ENCODE results near the gene MYT1.

Gene MYT1

DNA sequence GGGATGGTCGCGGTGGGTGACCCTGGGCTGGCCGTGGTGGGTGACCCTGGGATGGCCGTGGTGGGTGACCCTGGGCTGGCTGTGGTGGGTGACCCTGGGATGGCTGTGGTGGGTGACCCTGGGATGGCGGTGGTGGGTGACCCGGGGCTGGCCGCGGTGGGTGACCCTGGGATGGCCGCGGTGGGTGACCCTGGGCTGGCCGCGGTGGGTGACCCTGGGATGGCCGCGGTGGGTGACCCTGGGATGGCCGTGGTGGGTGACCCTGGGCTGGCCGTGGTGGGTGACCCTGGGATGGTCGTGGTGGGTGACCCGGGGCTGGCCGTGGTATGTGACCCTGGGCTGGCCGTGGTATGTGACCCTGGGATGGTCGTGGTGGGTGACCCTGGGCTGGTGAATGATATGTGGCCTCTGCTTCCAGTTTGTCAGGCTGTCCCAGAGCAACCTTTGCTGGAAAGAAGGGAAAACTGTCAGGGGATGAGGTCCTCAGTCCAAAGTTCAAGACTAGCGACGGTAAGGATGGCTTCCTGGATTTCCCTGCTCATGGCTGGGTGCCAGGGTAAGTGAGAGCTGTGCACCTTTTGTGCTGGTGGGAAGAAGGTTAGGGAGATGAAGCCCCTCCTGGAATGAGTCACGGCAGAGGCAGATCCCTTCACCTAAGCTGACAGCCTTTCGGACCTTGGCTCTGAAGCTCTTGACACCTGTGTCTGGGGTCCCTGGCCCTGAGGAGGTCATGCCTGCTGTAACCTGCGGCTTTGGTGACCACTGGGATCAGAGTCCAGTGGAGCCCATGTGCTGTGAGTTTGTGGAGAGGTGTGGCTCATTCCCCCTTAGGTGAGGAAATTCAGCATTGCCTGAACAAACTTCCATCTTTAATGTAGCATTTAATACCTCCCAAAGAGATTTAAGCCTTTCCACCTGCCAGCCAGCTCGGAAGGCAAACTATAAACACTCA lies 72.2 kb downstream of the MYT1 start:
- no peak for DNase-seq

DNA sequence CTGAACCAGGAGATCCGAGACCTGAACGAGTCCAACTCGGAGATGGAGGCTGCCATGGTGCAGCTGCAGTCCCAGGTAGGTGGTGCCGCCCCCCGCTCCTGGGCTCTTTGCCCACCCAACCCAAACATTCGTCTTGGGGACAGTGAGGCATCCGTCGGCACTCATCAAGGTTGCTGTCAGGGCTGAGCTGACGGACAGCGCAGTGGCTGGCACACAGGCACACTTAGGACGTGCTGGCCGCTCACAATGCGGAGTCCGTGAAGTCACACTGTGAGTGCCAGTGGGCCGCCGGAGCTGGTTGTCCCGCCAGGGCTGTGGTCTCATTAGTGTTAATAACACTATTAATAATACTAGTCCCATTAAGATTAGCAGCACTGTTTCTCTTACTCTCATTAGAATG lies 73.1 kb downstream of the MYT1 start:
- no peak for DNase-seq

DNA sequence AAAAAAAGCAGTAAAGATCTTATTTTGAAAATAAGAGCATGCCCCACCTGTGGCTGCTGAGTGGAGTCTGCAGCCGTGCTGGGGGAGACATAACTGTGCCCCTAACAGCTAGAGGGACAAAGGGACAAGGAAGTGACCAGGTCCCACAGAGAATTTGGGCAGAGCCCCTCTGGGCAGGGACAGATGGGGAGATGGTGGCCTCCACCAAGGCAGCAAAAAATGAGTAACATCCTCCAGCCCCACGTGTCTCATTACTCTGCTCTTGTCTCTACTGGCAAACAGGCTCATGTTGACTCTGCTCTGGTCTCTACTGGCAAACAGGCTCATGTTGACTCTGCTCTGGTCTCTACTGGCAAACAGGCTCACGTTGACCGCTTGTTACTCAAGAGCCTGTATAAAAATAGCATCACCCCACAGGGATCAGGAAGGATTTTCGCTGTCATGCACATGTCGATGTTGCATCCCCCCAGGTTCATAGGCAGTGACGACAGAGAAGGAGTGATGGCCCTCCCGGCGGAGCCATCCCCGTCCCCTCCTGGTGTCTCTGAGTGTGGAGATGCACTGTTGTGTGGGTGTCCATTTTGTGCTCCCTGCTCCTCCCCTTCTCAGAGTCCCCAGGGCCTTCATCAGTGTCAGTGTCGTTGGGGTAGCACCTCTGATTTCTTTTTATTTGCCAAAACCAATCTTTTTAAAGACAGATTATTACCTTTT lies 74.0 kb downstream of the MYT1 start:
- no peak for DNase-seq

DNA sequence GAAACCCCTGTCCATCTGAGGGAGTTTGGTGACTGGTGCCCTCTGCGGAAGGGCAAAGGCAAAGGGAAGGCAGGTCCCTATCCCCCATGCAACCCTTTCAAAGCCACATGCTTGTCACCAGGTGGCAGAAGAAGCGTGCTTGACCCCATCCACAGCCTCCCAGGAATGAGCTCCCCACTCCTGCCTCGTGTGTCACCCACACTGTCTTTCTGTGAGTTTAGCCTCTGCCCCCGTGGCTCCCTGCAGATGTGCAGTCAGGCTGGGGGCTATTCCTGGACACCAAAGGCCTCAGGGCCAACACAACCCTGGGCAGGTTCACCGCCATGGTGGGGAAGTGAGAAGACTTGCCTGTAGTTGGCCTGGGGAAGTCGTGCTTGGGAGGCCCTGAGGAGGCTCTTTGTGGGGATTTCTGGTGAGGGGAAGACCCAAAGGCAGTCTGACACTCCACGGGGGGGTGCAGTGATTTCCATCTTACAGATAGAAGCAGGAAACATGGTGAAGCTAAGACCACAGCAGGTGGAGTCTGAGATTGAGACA lies 74.7 kb downstream of the MYT1 start:
- no peak for DNase-seq

DNA sequence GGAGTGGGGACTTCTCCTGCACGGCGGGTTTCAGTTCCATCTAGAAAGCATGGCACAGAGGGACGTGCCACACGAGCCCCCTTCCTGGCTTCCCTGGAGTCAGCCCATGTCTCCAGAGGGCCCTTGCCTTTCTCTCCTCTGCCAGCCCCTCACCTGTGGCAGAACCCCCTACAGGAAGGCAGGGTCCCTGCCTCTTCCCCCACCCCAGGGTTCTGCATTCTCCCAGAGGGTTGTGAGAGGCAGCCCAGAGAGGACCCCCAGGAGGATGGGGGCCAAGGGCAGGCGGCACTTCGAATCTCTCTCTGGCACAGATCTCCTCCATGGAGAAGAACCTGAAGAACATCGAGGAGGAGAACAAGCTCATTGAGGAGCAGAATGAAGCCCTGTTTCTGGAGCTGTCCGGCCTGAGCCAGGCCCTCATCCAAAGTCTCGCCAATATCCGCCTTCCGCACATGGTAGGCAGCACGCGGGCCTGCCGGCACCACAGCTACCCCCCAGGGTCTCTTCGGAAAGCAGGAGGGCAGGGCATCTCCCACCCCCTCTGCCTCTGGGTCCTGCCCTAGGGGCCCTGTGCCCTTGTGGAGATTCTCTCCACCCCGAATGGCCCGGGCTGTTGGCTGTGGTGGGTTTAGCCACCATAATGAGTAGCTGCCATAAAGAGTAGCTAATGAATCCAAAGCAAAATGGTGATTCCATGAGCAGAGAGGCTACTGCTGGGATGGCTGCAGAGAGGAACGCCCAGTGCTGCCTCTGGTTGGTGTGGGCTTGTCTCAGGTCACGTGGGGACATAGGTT lies 75.4 kb downstream of the MYT1 start:
- no peak for DNase-seq

DNA sequence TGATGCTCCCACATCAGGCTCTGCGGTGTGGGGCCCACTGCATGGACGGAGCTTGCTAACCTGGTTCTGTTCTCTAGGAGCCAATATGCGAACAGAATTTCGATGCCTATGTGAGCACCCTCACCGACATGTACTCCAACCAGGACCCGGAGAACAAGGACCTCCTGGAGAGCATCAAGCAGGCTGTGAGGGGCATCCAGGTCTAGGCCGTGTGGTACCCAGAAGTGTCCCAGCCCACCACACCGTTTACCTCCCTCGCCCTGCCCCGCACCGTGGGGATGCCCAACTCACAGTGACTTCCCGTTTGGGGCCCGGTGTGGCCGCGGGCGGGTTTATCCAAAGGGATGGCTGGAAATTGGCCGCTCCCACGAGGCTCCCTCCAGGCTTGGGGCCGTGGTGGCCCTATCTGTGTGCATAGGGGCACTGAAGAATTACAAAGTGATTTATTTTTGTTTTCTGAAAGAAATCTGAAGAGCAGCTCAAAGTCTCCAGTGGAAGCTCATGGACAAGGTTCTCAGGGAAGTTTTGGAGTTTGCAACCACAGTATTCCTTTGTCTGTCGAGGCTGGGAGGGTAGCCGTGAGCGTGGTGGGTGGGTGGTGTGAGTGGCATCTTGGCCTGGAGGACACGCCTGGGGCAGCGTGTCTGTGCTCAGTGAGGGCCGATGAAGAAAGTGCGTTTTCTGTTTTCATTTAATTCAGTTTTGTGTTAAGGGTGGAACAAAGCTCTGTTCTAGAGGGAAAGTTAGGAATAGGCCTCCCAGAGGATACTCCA lies 76.2 kb downstream of the MYT1 start:
- no peak for DNase-seq

DNA sequence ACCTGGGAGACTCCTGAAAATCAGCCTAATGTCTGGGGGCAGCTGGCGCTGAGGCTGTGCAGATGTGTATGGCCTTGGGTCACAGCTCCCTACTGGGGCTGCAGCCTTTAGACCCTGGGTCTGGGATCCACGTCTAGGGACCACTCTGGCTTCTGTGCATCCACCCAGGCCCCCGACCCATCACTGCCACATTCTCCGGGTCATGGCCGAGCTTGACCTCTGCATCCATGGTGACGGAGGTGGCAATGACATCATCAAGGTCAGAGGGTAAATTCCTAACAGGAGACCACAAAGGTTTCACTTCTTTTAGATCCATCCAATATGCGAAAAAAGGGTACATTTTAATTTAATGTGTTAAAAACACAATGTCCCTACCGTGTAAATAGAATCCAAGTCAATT lies 76.8 kb downstream of the MYT1 start:
- no peak for DNase-seq

DNA sequence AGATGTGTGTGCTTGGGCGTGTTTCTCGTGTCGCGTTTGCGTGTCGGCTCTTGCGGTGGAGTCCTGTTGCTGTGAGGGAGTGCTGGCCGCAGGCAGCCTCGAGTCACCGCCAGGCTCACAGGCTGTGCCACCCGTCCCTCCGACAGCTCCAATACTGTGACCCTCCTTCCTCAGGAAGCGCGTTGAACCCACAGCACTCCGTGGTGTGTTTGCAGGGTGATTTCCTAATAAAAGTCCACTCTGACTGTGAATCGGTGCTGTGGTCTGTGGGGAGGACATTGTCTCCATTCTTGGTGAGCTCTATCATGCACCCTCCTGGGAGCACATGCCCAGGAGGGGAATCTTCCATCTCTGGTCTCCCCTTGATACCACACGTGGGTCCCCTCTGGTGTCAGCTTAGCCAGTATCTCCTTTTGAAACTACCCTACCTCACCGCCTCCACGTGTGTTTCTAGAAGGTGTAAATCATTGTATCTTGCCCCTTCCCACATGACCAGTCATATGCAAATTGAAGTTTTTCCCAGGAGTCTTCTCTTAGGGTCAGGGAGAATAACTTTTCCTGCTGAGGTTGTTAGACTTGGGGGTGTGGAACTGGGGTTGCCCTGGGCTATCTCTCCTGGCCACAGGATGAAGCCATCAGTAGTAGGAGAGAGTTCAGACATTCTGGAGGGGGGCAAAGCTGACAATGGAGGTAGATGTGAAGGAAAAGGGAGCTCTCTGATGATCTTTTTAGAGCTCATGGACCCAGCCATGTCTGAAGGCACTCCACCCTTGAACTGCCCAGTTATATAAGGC lies 77.9 kb downstream of the MYT1 start:
- DNase-seq: no peak

DNA sequence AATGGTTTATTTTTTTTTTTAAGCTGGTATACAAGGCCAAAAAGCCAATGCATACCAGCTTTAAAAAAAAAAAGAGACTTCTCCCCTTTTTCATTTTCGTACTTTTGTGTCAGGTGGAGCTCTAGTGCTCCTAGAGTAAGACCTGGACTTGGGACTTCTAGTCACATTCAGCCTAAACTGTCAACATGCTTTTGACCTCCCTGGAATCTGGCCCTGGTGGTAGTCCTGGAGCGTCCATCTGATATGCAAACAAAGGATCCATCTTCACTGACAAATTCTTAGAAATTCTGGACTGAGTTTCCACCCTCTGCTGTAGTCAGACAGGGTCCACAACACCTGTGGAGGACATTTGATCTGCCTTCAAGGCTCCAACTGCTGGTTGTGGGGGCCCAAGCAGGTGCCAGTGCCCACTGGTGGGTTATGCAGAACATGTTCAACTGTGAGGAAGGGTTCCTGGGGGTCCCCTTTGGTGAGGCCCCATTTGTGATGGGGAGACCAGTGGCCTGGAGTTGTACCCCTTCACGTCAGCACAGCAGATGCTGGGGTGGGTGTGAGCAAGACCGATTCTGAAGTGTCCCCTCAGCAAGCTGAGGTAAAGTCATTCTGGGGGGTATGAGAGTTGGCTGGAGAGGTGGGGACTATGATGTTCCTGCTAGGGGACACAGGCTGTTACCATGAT lies 78.7 kb downstream of the MYT1 start:
- no peak for DNase-seq

DNA sequence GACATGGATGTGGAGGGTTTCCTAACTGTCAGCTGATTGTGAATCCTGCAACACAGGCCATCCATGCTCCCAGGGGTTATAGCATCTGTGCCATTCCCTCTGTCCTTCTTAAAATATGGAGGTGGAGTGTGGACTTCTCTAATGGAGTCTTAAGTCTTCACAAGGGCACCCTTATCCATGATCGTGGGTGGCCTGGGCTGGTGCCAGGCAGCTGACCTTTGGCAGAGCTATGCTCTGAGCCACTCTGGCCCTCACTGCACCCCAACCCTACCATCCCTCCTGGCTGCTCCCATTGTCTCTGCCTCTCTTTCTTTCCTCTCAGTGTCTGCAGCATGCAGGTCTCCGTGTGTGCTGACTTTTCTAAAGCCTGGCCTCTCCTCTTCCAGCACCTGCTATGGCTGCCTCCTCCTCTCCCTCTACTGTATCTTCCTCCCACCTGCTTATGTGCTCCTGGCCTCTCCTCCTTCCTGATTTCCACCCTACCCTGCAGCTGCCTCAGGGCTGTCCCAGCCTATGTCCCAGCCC lies 80.1 kb downstream of the MYT1 start:
- no peak for DNase-seq

DNA sequence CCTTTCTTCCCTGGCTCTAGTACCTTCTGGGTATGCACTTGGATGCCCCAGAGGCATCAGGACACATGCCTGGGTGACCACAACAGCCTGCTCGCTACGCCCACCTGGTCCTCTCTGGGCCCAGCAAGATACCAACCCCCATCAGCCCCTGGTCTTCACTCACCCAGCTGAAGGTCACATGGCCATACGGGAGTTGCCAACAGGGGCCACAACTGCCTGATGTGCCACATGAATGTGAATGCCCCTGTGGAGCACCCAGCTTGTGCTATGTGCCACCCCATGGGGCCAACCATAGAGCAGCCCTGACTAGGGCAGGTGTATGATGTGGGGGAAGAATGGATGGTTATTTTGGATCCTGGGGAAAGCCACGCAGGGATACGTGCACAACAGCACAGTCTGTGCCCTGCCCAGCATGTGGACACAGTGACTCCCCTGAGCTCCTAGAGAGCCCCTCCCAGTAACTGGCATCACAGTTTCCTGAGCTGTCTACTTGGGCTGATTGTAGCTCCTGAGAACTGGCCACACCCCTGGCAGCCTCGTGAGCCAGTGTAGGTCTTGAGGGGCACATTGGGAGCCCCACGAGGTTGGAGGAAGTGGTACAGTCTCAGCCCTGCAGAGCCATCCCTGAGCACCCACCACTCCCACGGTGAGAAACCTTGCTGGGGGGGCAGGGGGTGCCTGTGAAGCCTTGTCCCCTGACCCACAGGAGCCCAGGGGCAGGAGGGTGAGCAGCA lies 80.8 kb downstream of the MYT1 start:
- DNase-seq: no peak

DNA sequence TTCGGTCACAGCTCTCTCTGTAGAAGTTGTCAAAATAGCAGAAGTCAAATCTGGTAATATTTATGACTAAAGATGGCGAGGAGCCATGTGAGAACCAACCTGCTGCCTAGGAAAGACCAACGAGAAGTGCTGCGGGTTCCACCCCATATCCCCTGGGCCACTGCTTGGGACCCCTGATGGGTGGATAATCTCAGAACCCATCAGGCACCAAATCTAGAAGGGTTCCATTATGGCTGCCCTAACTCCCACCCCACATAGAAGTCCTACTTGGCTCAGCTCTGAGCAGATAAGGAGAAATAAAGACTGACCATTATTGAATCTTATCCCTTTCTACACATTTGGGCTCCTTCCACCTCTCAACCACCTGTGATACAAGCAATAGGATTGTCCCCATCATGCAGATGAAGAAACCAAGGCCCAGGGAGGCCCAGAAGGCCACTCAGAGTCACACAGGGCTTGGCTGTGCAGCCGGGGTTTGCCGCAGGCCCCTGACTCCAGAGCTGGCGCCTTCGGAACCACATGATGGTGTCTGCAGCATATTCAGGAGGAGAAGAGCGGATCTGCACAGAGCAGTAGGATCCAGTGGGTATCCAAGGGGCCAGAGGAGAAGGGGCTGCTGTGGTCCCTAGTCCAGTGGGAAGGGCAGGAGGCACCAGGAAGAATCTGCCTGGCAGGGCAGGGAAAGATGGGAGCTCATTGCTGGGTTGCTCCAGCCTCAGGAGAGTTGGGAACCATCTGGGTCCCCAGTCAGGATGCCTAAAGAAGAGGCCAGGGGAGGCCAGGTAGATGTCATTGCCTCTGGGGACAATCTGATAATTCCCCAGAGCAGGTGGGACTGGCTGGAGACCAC lies 81.7 kb downstream of the MYT1 start:
- DNase-seq: no peak

DNA sequence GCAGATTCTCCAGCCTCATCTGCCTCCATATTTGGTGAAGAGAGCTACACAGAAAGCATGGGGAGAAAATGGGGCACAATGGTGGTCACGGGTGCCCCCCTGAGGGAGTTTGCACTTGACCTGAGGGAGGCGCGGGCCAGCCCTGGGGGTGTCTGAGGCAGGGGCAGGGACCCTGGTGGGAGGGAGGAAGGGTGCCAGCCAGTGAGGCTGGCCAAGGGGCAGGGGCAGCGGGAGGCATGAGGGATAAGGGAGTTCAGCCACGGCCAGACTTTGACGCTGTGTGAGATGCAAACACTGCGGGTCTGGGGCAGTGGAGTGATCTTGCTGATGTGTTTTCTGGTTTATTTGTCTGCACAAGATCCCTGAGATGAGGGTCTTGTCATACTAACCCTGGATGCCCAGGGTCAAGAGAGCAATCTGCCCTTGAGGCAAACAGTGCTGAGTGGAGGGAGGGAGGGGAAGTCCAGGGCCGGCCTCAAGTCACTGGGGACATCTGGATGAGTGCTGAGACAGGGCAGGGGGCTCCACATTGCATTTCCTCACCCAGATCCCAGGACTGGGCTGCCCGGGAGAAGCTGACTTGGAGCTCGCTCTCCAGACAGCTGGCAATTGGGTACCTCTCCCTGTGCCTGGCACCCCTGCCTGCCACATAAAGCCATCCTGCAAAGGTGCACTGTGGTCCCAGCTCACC lies 82.5 kb downstream of the MYT1 start:
- DNase-seq: no peak

DNA sequence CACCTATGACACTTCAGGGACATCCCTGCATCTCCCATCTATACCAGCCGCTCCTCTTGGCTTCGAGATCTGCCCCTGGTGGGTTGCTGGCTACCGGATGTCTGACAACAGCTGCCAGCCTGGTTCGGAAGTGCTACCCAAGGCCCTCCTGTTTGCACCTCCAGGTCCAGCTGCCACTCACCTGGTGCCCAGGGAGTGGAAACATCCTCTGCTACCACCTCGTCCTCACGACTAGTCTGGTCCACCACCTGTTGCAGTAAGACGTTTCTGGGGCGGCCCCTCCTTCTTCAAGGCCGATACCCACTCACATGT lies 83.0 kb downstream of the MYT1 start:
- no peak for DNase-seq

DNA sequence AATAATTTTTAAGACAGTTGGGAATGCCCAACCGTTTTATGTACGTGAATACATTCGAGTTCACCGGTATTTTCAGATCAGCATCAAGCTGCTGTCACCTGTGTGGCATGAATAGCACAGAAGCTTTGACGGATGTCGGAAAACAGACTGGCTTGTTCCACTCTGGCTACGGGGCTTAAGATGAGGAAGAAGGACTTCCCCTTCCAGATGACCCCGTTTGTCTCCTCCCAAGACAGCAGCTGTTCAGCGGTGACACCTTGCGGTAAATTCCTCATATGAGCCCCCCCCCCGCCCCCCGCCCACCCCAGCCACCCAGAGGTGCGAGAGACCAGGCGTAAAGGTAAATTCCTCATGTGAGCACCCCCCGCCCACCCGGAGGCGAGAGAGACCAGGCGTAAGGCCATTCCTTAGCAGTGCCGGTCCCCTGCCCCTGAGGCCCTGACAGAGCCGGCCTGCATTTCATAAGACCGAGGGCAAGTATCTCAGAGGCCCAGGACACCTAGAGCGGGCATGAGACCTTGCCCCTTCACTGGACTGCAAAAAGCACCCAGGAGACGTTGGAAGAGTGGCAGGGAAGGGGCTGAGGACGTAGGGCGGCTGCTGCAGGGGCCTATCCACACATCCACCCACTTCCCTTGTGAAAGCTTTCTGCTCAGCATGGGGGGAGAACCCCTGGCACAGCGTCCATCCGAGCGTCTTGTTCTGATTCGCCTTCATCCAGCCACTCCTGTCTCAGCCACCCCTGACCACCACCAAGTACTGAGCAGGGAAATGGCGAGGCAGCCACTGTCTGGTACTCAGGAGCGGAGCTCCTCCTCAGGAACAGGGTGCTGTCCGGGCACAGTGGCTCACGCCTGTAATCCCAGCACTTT lies 84.0 kb downstream of the MYT1 start:
- DNase-seq: no peak

DNA sequence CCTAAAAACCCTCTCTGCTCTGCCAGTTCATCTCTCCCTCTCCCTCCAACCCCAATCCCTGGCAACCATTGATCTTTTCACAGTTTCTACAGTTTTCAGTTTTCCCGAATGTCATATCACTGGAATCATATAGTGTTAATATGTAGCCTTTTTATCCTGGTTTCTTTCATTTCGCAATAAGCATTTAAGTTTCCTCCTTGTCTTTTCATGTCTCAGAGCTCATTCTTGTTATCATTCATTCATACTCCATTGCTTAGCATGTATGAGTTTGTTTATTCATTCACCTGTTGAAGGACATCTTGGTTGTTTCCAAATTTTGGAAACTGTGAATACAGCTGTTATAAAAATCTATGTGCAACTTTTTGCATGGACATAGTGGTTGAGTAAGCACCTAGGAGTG lies 85.8 kb downstream of the MYT1 start:
- no peak for DNase-seq

DNA sequence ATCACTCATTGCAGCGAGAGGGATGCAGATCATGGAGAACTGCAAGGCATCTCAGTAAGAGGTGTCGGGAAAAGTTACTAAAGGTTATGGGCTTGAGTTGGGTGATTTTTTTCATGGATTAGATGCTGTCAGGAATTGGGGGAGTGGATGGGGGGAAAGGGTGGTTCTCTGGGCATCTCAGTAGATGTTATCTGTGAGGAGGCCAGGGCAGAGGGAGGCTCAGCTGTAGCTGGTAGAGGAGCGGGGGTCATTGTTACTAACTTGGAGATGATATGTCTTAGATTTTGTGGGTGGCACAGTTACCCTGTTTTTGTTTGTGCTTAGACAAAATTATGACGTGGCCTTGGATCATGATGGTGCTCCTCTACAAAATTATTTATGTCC lies 88.7 kb downstream of the MYT1 start:
- DNase-seq: no peak

DNA sequence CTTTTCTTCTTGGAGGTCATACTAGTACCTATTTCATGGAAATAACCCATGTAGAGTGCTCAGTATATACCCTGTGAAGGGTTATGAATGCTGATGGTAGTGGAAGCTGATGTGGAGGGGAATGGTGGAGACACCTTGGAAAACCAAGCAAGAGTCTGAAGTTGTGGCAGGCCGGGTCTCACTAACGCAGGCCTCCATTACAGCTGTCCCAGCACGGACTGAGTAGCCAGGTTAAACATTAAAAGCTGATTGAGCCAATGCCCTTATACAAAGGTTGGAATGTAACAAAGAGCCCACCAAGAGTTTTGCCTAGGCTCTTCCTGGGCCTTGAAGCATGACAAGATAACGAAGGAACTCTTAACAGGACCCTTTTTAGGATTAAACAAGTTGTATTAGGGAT lies 89.2 kb downstream of the MYT1 start:
- no peak for DNase-seq
